Measurements from ENCODE around the gene CYS1.

The CYS1 gene

DNA sequence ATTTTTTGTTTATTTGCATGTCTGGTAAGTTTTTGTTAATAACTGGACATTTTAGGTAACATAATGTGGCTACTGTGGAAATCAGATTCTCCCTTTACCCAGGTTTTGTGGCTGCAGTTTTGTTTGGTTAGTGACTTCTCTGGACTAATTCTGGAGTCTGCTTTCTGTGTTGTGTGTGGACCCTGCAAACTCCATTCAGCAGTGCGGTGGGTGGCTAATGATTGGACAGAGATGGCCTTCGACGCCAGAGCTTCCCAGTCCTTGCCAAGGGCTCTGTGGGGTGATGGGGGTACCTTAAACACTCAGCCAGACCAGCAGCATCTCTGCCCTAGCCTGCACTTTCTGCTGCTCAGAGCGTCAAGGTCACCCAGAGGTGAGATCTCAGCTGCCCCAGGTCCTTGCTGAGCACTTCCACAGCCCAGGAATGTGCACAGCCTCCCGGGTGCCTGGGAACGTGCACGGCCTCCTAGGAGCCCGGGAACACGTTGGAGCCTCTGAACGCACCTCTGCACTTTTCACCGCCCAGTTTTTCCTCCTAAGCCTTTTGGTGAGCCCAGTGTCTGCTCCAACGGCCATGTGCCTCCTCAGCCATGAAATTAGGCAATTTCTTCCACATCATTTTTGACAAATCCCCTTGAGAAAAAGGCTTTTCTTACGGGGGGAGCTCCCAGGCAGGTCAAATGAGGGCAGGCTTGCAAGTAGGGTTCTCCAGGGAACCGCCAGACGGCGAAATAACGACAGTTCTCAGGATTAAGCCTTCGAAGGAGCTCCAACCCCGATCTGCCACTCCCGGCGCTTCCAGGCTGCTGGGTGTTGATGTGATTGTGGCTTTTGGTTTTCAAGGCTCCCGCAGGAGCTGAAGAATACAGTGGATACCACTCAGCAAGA lies 72.0 kb downstream of the CYS1 start:
- TF ChIP-seq, protein P1, sequence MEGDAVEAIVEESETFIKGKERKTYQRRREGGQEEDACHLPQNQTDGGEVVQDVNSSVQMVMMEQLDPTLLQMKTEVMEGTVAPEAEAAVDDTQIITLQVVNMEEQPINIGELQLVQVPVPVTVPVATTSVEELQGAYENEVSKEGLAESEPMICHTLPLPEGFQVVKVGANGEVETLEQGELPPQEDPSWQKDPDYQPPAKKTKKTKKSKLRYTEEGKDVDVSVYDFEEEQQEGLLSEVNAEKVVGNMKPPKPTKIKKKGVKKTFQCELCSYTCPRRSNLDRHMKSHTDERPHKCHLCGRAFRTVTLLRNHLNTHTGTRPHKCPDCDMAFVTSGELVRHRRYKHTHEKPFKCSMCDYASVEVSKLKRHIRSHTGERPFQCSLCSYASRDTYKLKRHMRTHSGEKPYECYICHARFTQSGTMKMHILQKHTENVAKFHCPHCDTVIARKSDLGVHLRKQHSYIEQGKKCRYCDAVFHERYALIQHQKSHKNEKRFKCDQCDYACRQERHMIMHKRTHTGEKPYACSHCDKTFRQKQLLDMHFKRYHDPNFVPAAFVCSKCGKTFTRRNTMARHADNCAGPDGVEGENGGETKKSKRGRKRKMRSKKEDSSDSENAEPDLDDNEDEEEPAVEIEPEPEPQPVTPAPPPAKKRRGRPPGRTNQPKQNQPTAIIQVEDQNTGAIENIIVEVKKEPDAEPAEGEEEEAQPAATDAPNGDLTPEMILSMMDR (IDR thresholded peaks at IDR 0.05; ENCODE audit: low read depth, low read length), result peak; percentile 11
- DNase-seq (ENCODE audit: low read depth in 2 of 2), result peak in 1 of 2 donors; percentile 42
- H3K4me3 ChIP-seq (replicated peaks in 1 of 2; ENCODE audit: low read depth in 2 of 2, low read length in 2 of 2), result no peak overlapping the region

DNA sequence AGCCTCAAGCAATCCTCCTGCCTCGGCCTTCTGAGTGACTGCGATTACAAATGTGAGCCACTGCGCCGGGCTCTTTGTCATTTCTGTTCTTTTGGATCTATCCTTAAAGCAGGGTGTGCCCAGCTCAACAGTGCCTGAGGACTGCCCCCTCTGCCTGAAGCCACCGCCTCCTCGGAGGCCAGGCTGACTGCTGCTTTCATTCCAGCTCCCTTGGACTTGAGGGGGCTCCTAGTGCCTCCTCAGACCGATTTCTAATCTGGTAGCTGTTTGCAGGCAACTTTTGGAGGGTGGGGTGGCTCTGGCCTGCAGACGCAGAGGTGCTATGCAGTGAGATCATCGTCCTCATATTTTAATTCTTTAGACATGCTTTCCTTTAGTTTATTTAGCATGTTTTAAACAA lies 72.8 kb downstream of the CYS1 start:
- TF ChIP-seq, protein P1 (IDR thresholded peaks at IDR 0.05; ENCODE audit: low read depth, low read length), result no peak
- no peak for DNase-seq (ENCODE audit: low read depth in 2 of 2)
- no peak overlapping the region for H3K4me3 ChIP-seq (replicated peaks in 1 of 2; ENCODE audit: low read depth in 2 of 2, low read length in 2 of 2)

Measured in cardiac fibroblast (primary cell).